Measurements from ENCODE around the gene DNAI4.

- TF ChIP-seq CTCF (IDR thresholded peaks at IDR 0.05), result no peak
- TF ChIP-seq POLR2A (IDR thresholded peaks at IDR 0.05), result no peak
Observed at GRCh38 chr1:66943361-66943969, 18.8 kb upstream of the DNAI4 start.

Measured in upper lobe of left lung (tissue), 4 donors.